Ishikawa (cell line): ENCODE data around the gene PRR5.

Experiments used
- CREB1 ChIP-seq: IDR thresholded peaks from 2 replicates; pipeline ENCODE4 v1.6.1; 2012; ENCODE audit warnings: low read depth
- EGR1 ChIP-seq: IDR thresholded peaks from 2 replicates; pipeline ENCODE4 v1.6.1; 2012
- EP300 ChIP-seq: IDR thresholded peaks from 2 replicates; pipeline ENCODE4 v1.6.1; 2012; ENCODE audit warnings: borderline replicate concordance
- FOXM1 ChIP-seq: IDR thresholded peaks from 2 replicates; pipeline ENCODE4 v1.6.1; 2012; ENCODE audit warnings: low read depth, borderline replicate concordance
- RAD21 ChIP-seq: IDR thresholded peaks from 2 replicates; pipeline ENCODE4 v1.6.1; 2012; ENCODE audit warnings: low read depth
- REST ChIP-seq: IDR thresholded peaks from 2 replicates; pipeline ENCODE4 v1.6.1; 2012; ENCODE audit warnings: low read depth, mild to moderate bottlenecking
- TAF1 ChIP-seq: IDR thresholded peaks from 2 replicates; pipeline ENCODE4 v1.6.1; 2012; ENCODE audit warnings: low read depth, mild to moderate bottlenecking
- TCF12 ChIP-seq: IDR thresholded peaks from 2 replicates; pipeline ENCODE4 v1.6.1; 2012; ENCODE audit warnings: low read depth
- TEAD4 ChIP-seq: IDR thresholded peaks from 2 replicates; pipeline ENCODE4 v1.6.1; 2012
- USF1 ChIP-seq: IDR thresholded peaks from 2 replicates; pipeline ENCODE4 v1.6.1; 2012
- YY1 ChIP-seq: IDR thresholded peaks from 2 replicates; pipeline ENCODE4 v1.6.1; 2012; ENCODE audit warnings: low read depth
- ZBTB7A ChIP-seq: IDR thresholded peaks from 2 replicates; pipeline ENCODE4 v1.6.1; 2012; ENCODE audit warnings: low read depth

- TF ChIP-seq TEAD4: no peak
- no peak for TF ChIP-seq TCF12
- TF ChIP-seq EGR1: no peak
- TF ChIP-seq EP300: no peak
- TF ChIP-seq REST: no peak
- TF ChIP-seq ZBTB7A: no peak
- TF ChIP-seq CREB1: no peak
- no peak for TF ChIP-seq USF1
- TF ChIP-seq TAF1: no peak
- no peak for TF ChIP-seq RAD21
- TF ChIP-seq FOXM1: no peak
- no peak for TF ChIP-seq YY1
Observed at GRCh38 chr22:44665115-44665514, 36.9 kb upstream of the PRR5 start.
